HG03064 (cell line): ENCODE results near the gene ATRAID.

Experiments
- ATAC-seq: cut with Tn5 transposase; IDR thresholded peaks from one replicate; pipeline ENCODE4 v1.9.1; 2021; ENCODE audit warnings: low read depth; ENCODE audit not compliant: unreplicated experiment

The ATRAID gene

DNA sequence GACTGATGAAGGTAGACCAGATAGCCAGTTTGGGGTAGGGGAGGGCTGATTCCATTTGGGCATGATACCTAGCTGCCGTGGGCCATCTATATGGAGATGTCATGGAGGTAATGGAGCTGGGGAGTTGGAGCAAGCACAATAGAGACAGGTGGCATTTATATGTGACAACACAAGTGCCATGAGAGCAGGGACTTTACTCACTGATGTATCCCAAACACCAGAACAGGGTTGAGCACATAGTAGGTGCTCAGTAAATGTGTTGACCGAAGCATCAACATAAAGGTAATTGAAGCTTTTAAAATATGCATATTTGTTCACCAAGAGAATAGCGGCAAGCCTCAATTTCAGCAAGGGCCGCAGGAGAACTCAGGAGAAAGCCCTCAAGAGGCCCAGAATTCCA is 36.1 kb downstream of the ATRAID start:
- no peak for ATAC-seq

DNA sequence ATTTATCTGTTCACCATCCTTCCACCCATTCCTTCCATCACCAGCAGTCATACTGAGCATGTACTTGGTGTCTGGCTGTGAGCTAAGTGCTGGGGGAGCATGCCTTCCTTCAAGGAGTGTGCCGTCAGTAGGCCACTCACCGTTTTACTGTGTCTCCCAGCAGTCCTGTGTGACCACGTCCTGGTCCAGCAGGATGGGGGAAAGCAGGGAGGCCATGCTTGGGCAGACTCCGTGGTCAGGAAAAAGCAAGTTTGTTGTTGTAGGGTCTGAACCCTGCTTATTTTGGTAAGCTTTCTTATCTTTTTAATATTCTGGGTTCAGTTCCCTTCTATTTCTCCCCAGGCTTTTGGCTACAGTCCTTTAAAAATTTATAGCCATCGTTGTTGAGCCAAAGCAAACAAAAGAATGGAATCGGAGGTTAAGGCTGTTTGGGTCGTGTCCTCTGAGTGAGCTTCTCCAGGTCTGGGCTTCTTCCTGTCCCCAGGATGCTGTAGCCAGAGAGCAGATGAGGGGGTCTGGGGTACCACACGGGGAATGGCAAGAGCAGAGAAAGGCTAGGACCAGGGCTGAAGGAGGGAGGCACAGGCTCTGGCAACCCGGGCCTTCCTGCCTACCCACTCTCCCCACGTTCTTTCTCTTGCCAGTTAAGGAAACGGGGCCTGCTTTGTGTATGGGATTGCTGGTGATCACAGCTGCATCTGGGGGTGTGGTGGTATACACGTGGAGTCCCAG is 37.5 kb downstream of the ATRAID start:
- ATAC-seq, result no peak

DNA sequence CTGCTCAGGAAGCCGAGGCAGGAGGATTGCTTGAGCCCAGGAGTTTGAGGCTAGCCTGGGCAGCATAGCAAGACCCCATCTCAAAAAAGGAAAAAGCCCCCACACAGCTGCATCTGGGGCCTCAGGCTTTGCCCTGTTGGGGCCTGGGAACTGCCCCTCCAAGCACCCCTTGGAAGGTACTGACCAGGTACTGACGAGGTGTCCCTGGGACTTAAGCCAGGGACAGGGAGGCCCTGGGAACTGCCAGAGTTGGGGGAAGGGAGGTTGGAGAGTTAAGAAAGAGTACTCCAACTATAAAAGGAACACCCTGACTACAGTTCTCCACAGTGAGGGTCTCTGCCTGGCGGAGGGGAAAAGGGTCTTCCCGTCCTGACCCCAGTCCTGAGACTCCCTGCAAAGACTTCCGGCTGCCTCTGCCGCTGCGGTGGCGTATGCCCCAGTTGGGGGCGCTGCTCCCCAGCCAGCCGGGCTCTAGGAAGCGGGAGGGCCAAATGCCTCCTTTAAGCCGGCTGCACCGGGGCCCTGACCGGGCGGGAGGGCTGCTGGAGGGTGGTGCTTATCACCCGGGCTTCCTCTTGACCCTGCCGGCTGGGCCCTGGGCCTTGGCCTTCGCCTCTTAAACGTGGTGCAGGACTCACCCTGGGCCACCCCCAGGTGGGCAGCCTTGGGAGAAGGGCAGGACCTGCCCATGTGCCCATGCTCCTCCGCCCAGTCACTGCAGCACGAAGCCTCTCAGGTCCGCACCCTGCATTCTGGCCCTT is 38.2 kb downstream of the ATRAID start:
- ATAC-seq, result no peak

DNA sequence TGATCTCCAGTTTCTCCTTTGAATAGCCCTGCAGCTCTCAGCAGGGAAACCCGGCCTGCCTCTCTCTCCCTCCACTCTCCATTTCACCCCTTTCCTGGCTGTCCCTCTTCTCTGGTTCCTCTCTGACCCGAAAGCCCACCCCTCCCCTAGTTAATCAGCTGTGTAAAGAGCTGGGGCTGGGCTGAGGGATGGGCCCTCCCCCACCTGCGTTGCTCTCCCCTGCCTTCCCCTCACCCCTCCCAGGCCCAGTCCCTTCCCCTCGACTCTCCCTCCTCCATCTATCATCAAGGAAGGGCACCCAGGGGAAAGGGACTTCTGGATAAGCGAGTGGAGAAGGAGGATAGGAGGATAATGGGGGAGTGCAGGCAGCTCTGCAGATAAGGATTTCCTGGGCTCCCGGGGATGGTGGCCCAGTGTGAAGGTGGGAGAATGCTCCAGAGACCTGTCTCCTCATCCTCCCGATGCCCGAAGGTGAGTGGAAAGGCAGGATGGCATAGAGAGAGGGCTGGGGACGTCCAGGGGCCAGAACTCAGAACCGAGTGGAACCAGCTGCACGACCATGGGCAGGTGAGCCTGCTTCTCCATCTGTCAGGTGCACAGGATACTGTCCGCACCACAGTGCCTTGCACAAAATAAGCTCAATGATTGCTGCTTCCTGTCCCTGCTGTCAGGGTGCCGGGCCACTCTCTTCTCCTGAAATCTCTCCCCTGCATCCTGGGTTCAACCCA is 39.0 kb downstream of the ATRAID start:
- no peak for ATAC-seq

DNA sequence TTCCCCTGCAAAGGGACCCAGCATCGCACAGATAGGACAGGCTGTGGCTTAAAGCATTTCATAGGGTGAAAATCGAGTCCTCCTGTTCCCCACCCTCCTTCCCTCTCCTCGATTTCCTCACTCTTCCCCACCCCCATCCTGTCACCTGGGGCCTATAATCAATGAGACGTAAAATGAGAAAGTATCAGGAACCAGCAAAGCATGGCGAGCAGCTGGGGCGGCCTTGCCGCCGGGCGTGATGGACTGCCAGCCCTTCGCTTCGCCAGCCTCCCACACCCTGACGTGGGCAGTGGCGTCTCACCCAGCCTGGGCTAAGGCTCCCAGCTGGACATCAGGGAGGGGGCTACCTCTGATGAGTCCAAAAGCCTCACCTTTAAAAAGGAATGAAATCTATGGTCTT is 39.9 kb downstream of the ATRAID start:
- no peak for ATAC-seq

DNA sequence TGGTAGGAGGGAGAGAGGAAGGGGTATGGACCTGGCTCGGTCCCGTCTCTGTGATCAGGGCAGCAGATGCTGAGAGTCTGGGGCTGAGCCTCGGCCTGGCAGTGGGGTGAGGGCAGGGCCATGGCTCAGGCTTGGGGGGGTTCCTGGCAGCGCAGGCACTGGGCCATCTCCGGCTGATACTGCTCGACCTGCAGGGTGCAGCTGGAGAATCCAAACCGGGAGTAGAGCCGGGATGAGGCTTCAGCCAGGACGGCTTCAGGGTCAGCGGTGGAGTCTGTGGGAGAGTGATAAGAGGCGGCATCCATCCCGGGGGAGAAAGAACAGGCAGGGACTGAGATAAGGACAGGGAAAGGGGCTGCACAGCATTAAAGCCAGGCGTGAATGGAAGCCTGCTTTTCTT is 43.3 kb downstream of the ATRAID start:
- ATAC-seq, result no peak

DNA sequence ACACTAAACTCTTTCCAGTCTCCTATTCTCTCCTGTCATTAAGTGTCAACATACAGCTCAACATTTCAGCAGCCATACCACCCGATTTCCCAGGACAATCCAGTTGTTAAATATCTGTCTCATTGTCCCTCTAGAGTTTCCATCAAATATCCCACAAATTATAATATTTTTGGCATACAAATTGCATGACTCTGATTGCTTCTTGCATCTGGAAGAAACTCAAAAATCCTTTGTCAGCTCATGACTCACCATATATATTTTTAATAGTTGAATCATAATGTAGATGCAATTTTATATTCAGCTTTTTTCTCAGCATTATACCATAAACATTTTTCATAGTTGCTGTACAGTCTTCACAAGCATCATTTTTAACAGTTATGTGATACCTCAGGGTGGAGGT is 43.8 kb downstream of the ATRAID start:
- no peak for ATAC-seq

DNA sequence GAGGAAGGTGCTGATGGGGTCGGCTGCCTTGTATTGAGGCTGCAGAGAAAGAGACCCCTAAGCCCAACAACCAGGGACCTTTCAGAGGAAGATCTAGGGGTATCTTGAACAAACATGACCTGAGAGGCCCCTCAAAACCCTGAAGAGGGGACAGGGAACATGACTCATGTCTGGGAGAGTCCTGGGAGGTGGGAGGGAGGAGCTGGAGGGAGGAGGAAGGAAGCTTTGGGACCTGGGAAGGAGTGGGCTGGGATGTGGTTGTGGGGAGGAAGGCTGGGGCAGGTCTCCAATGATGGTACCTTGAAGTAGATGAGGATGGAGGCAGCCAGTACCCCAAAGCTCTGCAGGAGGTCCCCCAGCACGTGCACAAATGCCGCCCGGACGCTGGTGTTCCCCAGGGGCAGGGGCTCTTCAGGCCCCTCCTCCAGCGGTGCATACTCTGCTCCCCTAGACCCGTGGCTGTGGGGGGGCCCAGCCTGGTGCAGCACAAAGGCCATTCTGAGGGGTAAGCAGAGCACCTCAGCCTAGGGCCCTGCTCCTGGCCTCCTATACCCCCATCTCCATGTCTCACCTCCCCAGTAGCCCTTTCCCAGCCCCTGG is 45.1 kb downstream of the ATRAID start:
- no peak for ATAC-seq

DNA sequence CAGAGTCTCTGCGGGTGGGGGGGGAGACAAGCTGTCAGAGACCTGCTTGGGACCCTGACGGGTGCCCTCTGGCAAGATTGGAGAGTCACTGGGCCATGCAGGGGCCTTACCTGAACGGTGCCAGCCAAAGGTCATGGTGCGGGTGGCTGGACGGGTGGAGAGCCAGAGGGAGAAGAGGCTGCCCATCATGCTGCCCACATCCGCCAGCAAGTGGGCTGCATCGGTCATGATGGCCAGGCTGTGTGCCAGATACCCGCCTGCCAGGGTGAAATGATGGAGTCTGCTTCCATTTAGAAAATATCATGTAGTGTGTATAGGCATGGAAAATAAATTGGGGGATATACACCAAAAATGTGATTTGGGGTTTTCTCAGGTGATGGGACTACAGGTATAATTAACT is 46.2 kb downstream of the ATRAID start:
- no peak for ATAC-seq

DNA sequence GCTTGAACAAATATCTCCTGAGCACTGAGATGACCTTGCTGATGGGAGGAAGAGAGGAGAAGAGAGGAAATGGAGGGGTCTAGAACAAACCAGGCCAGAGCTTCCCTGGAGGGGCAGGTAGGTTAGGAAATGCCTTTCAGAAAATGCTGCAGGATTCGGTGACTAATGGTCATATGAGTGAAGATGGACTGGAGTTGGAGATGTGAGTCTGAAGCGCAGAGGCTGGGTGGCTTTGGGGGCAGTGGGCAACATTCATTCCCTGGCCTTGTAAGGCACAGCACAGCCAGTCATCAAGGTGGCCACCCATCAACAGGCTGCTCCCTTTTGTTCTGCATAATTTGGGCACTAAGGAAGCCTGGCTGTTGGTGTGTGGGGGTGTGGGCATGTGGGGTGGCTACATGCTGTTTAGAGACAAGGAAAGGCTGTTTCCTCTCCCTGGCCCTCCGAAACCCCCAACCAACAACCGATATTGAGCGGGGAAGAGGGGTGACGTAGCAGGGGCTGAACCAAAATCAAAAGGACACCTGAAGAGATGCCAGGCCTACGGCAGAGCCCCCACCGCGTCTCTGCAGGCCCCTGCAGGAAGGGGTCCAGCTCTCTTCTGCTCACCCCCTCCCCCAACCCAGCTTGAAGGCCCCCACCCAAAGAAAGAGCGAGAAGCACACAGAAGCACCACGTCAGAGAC is 49.5 kb downstream of the ATRAID start:
- no peak for ATAC-seq

DNA sequence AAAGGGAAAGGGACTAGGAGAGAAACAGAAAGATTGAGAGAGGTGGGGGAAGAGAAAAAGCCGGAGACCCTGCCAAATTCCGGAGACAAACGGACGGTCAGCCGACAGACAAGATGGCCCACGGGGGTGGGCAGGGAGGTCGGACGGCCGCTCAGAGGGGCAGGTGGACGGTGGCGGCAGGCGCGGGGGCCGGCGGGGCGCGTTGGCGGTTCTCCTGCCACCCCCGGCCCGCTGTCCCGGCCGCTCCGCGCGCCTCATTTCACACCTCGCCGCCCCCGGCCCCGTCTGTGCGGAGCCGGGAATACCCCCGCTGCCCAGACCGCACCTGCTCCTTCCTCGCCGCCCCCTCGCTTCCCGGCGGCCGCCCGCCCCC is 50.1 kb downstream of the ATRAID start:
- no peak for ATAC-seq

DNA sequence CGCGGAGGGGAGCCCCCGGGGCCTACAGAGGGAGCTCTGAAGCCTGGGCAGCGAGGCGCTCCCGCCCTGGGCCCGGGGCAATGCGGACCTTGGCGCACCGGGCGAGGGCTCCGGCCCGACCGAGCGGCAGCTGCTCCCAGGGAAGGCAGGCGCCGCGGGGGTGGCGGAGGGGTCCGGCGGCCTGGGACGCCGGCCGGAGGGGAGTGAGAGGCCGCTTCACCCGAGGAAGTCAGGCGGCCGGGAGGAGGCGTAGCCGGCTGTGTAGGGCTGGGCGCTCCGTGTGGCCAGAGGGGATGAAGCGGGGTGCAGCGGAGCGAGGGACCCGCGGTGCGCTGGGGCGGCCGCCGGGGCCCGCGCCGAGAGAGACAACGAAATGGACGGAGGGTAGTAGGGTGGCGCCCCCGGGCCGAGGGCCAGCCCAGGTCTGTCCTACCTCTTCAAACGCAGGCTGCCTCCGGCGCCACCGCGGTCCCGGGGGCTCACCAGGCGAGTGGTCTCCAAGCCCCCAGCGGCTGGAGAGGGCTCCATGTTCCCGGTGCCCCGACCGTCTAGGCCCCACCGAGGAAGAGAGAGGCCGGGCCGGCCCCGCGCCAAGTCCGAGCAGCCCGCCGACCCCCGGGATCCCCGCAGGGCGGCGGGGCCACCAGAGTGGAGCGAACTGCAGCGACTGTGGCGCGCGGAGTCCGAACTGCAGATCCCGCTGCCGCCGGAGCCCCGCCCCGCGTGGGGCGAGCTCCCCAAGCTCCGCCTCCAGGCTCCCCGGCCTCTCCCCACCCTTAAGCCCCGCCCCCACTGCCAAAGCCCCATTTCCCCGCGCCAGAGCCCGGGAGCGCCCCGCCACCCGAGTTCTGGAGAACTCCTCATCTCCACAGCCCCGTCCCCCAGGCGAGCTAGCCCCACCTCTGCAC is 50.8 kb downstream of the ATRAID start, which contains the start of gene SLC30A3:
SLC30A3 (minus strand) TSS at position 669 of the 908 bp plus-strand sequence; CDS start at position 528, 141 bp downstream.
- ATAC-seq, result no peak

DNA sequence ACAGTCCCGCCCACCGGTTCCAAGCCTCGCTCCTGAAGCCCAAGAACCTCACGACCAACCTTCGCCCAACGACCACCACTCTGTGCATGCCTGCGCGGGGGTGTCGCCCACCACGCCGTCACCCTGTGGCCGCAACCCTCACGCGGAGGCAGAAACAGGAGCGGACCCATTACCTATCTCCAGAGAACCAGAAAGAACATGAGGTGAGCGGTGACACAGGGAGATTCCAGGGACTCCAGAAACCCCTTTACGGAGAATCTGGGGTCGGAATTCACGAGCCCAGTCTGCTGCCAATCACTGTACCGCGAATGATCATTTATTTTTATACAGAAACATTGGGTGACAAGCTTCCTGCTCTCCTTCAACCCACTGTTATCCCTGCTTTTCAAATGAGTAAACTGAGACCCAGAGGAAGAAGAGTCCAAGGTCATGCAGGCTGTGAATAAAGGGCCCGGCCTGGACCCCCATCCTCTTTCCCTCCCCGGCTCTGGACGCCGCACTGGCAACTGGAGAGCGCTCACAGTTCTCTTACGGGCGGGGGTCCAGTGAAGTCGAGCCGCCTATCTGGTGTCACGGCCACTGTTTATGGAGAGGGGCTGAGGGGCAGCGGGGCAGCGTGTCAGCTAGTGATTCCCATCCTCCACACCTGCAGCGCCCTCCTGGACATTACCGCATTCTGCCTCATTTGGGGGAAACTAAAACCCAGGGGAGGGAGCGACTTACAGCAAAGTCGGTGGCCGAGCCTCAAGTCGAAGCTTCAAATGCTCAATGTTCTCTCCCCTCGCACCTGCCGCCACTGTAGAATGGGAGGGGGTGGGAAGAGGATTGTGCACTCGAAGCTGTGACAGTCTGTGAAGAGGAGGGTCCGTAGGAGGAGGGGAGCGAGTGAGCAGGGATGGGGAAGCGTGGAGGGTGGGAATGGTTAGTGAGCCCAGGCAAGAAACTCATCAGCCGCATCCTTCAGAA is 51.7 kb downstream of the ATRAID start:
- ATAC-seq, result no peak

DNA sequence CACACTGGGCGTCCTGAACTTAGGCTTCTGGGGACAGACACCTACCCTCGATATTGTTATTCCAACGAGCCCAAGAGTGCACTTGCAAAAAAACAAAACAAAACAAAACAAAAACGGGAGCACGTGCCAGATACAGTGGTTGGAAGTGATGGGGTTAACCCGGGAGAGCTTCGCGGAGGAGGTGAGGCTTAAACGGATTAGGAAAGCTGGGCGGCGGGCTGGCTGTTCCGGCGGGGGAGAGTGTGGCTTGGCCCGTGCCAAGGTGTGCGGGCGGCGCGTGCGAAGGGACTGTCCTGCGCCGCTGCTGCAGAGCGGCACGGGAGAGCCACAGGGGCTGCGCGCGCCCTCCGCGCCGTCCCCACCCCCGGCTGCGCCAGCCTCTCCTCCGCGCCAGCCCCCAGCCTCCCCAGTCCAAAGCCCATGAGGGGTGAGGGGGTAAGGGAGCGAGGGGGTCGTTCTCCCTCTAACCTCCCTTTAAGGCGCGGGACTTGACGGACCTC is 52.5 kb downstream of the ATRAID start:
- no peak for ATAC-seq

DNA sequence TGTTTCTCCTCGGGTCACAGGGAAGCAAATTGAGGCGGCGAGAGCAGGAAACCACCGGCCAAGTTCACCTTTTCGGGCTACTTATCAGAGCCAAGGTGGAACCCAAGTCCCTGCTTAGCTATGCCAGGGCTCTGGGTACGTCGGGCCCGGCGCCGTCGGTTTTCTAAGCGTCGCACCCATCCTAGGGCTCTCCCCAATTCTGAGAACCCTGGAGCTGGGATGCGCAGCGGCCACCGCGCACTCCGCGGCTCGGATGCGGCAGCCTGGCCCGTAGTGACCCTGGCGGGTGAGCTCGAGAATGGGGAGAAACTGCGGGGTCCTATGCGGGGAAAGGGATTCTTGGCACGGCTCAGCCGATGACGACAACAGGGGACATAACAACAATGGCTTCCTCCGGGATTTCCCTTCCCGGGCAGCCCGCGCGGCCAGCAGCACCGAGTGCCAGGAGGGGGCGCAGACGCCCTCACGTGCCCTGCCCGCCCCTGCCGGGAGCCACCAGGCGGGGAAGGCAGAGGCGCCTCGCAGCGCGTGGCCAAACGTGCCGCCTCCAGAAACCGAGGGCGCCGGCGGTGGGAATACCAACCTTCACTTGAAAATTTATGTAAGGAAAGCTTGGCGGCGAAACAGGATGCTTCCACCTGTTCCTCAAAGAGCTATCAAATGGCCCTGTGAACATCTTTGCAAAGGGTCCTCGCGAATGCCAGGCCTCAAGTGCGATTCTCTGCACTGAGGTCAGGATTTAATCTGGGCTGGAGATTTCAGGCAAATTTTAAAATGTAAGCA is 53.1 kb downstream of the ATRAID start:
- no peak for ATAC-seq

DNA sequence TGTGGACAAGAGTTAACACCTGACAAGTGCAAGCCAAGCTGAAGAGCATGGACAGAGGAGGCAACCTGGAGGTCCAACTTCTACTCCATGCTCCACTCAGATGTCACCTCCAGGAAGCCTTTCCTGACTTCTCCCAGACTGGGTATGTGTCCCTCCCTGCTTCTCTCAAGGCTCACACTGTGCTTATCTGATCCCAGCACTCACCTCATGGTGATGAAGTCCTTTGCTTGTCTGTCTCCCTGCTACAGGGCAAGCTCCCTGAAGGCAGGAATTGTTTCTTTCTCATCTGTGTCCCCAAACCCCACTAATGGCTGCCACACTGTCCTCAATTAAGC is 53.7 kb downstream of the ATRAID start:
- no peak for ATAC-seq
